ENCODE results near the gene ICAM1.
A peak's percentile ranks its signal among the peaks of the same experiment; 100 is the strongest.
"Not testable (repeated sequence)": the region's sequence is repeated elsewhere in the genome, so short reads cannot be mapped to it uniquely, and the experiment has no call there.

ICAM1 gene, protein sequence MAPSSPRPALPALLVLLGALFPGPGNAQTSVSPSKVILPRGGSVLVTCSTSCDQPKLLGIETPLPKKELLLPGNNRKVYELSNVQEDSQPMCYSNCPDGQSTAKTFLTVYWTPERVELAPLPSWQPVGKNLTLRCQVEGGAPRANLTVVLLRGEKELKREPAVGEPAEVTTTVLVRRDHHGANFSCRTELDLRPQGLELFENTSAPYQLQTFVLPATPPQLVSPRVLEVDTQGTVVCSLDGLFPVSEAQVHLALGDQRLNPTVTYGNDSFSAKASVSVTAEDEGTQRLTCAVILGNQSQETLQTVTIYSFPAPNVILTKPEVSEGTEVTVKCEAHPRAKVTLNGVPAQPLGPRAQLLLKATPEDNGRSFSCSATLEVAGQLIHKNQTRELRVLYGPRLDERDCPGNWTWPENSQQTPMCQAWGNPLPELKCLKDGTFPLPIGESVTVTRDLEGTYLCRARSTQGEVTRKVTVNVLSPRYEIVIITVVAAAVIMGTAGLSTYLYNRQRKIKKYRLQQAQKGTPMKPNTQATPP

DNA sequence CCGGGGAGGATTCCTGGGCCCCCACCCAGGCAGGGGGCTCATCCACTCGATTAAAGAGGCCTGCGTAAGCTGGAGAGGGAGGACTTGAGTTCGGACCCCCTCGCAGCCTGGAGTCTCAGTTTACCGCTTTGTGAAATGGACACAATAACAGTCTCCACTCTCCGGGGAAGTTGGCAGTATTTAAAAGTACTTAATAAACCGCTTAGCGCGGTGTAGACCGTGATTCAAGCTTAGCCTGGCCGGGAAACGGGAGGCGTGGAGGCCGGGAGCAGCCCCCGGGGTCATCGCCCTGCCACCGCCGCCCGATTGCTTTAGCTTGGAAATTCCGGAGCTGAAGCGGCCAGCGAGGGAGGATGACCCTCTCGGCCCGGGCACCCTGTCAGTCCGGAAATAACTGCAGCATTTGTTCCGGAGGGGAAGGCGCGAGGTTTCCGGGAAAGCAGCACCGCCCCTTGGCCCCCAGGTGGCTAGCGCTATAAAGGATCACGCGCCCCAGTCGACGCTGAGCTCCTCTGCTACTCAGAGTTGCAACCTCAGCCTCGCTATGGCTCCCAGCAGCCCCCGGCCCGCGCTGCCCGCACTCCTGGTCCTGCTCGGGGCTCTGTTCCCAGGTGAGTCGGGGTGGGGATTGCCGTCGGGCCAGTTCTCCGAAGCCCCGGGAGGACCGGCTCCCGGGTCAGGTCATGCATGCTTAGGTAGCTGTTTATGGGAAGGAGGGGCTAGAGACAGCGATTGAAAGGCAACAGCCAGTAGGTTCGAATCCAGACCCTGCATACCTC, at the start of gene ICAM1:
Gene ICAM1, plus strand, starts transcription at position 505 of the 779 bp plus-strand sequence. Its CDS starts 40 bp downstream, at position 545.
- DNase-seq (ENCODE audit: low spot score) = peak; percentile 78

DNA sequence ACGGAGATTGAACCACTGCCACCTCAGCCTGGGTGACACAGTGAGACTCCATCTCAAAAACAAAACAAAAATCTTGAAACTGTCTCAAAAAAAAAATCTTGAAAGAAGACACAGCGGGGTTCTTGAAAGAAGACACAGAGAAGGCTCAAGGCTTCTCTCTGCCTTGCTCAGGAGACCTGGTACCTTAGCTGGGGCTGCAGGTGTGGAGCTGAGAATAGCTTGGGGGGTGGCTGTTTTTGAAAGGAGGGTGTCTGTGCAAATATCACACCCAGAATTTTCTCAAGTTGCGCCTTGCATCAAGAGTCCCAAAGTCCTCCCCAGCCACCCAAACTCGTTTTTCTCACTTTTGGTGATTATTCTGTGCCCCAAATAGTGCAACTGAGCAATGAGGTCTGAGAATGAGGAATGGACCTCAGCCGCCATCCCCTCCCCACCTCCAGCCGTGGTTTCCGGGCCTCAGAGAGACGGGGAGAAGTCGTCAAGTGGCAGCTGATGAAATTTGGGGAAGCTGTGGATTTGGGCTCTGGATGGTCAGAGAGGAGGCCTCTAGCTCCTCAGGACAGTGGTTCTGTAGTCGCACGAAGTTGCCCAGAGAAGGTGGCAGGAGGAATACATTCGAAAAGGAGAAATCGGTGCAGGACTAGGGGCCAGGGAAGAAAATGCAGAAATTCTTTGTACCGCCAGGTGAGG, 48.6 kb upstream of the ICAM1 start:
- no peak for DNase-seq (ENCODE audit: low spot score)

DNA sequence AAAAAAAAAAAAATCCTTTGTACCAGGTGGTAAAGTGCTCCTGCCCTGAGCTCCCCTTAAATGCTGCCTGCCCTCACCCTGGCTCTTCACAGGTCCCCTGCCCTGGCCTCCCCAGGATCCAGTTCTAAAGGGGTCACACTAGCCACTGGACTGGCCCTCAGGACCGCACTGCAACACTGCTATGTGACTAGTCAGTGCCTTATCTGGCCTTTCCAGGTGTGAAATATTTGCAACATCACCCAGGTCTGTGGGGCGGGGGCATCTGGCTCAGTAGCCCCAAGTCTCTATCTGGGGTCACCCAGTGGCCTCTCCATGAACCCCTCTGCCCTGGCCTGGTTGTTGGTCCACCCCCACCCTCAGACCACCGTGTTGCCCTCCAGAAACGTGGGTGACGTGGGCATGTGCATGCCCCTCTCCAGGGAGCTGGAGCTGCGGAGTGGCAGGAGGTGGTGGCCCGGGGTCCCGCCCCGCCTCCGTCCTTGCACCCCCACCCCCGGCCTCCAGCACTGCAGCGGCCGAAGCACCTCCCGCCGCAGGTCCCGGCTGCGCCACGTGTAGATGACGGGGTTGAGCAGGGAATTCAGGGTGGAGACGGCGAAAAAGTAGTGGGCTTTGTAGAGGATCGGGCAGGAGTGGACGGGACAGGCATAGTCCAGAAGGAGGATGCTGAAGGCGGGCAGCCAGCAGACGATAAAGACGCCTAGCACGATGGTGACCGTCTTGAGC, 47.3 kb upstream of the ICAM1 start:
- no peak for DNase-seq (ENCODE audit: low spot score)

DNA sequence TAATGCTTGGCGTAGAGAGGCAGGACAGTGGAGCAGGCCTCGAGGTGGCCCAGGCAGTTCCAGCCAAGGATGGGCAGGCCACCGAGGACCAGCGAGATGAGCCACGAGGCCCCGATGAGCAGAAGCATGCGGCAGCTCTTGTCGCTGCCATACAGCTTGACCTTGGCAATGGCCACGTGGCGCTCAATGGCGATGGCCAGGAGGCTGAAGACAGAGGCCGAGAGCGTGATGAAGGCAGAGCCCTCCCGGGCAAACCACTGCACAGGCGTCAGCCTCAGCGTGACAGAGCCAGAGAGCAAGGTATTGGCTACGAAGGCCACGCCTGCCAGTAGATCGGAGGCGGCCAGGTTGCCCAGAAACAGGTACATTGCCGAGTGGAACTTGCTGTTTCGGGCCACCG, 46.6 kb upstream of the ICAM1 start:
- no peak for DNase-seq (ENCODE audit: low spot score)

DNA sequence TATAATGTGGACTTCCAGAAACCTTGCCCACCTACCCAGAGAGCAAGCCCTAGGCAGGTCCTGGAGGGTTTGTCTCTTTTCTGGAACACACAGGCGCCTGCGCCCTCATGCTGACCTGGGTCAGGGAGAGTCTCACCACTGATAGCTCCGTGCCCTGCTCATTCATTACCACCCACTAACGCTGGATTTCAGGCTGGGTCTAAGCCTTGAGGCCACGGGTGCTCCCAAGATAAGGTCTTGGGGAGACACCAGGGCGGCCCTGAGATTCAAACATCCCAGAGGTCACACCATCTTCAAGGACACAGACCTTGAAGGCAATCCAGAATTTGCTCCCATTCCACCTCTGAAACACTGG, 44.9 kb upstream of the ICAM1 start:
- DNase-seq (ENCODE audit: low spot score) = no peak

DNA sequence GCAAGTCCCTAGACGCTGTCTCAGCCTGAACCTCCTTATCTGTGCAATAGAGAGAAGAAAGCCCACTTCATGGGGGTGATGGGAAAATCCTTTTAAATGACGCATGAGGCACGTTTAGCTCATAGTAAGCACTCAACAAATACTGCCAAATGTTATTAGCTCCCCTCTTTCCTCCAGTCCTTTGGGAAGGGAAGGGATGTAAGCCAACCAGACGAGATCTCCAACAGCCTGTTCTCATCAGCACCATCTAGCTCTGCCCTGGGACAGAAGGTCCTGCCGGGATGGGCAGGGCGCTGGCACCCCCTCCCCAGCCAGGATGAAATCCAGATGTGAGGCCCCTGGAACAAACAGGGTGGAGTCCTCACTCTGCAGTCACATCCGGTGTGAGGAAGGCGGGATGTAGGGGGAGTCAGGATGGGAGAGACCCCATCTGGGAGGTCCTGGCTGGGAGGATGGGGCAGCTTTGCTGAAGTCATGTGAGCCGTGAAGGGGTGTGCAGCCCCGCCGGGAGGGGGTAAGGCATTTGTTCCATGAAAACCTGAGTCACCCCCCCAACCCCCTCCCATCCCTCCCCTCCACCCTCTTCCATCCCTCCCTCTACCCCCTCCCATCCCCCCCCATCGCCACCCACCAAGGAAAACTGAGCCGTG, 44.4 kb upstream of the ICAM1 start:
- peak; percentile 80 for DNase-seq (ENCODE audit: low spot score)

DNA sequence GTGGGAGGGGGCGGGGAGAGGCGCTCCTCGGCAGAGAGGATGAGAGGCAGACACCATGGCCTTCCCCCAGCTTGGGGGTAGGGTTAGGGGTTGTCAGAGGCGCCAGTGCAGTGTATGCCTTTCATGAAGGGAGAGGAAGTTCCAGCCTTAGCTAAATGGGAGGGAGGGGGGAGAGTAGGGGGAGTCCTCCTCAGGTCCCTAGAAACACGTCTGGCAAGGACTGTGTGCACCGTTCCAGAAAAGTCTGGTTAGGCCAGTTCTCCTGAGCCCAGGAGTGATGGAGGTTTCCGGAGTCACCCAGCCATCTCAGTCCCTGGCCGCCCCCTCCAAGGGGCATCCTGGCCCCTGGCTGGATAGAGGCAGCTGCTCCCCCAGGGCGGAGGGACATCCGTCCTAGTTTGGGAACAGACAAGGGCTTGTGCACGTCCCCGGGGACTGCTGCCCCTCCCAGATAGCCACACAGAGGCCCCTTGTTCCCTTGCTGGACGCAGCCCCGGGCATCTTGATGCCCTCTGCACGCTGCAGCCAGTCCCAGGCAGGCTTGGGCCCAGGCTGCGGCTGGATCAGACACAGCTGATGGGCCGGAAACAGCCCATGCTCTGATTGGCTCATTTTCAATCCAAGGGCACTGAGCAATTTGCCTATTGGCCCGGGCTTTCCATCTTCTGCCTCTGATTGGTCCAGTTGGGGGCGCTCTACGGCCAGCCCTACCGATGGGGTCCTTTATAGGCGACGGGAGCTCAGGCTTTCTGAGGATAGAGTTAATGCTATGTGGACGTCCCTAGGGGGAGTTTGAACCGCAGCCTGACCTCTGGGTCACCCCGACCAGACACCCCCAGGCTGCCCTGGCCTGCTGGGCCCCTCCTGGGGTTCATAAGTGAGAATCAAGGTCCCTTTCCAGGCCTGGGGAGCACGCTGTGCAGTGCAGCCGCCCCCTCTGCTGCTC, 43.6 kb upstream of the ICAM1 start:
- DNase-seq (ENCODE audit: low spot score) = peak; percentile 45

DNA sequence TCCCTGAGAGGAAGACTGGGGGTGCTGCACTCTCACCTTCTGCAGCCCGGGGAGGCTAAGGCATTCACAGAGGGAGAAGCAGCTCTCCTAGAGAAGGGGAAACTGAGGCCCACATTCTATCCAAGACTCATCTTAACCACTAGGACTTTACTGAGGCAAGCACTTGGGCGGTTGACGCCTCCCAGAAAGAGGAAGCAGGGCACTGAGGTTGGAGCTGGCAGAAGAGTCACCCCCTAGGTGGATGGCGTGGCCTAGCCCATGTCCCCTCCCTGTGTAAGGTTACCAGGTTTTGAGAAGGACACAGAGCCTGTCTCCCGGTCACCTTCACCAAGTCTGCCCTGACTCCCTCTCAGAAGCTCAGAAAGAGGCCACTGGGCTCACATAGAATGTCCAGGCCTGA, 42.5 kb upstream of the ICAM1 start:
- DNase-seq (ENCODE audit: low spot score) = no peak

DNA sequence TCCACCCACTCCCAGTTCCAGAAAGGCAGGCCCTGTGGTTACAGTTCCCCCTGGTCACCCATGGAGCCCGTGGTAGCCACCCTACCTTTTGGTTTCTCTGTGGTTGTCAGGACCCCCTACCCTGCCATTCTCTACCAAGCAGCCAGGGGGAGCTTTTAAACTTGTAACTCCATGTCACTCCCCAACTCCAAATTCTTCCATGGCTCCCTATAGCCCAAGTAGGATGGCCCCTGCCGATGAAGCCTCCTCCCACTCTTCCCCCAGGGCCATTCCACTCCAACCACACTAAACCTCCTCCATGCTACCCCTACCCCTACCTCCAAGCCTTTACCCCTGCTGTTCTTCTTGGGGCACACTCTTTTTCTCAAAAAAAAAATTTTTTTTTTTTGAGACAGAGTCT, 42.0 kb upstream of the ICAM1 start:
- peak; percentile 67 for DNase-seq (ENCODE audit: low spot score)

DNA sequence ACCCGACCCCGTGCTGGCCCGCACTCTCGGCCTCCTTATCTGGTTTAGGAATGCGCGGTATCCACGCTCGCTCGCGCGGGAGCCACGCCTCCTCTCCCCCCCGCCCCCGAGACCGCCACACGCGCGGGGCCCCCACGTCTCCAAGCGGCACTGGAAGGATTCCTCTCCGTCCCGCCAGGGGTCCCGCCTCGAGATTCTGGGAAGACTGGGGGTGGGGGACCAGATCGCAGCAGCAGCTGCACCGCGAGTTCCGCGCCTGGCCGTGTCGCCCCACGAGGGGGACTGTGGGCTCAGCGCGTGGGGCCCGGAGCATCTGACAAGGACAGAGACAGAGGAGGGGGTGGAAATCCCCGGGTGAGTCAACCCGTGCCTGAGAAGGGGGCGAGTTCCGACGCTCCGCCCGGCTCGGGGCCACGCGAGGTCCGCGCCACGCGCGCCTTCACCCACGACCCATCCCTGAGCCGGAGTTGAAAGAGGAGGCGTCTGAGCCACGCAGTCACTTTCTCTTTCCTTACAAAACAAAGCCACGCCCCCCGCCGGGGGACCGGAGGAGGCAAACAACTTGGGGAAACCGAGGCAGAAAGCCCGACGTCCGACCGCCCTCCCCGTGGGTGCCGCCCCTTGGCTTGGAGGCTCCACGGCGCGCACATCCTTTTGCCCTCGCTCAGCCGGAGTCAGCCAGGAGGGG, 40.6 kb upstream of the ICAM1 start:
- peak; percentile 85 for DNase-seq (ENCODE audit: low spot score)

DNA sequence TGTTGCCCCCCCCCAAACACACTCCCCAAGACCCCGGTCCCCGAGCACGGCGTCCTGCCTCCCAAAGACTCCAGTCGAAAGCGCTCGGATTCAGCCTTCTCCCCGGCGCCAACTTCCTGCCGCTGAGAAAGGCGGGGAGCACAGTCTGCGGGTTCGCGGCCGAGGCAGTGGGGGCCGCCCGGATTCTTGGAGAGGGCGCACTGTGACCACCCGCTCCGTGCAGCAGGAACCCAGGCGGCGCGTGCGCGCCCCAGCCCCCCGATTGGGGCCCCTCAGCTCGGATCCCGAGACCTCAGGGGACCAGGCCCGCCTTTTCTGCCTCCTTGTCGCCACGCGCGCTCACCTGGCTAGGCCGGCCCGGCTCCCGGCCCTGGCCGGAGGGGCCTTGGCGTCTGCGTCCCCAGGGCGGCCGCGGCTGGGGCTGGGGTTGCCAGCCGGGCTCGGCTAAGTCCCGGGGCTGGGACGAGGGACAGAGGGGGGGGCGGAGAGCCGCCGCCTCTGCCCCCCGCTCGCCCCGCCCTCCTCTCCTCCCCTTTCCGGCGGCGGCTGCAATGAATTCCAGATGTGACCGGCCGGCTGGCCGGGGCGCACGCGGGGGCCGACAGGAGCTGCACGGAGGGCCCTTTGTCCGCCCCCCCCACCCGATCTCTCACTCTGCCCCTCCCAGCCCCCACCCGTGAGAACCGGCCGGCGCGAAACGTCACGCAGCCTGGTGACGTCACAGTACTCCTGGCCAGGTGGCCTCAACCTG, 39.9 kb upstream of the ICAM1 start, which contains the start of gene S1PR2:
Gene S1PR2, minus strand, starts transcription at position 471 of the 751 bp plus-strand sequence. CDS start 6,426 bp downstream, outside the sequence.
- peak; percentile 96 for DNase-seq (ENCODE audit: low spot score)

DNA sequence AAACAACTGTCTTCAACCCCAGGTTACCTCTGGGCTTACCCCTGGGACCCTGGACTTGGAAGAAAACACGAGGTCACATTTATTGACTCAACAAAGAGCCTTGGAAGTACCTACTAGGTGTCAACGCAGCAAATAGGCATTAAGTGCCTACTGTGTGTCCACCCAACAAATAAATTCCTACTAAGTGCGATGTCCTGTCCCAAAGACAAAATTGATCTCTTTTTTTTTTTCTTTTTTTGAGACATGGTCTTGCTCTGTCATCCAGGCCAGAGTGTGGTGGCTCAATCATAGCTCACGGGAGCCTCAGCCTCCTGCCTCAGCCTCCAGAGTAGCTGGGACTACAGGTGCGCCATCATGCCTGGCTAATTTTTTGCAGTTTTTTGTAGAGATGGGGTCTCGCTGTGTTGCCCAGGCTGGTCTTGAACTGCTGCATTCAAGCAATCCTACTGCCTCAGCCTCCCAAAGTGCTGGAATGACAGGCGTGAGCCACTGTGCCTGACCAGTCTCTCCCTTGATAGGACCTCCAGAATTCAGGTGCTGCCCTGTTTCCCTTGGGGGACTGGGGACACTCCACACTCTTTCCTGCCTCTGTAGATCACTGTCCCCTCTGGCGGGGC, 39.2 kb upstream of the ICAM1 start:
- no peak for DNase-seq (ENCODE audit: low spot score)

DNA sequence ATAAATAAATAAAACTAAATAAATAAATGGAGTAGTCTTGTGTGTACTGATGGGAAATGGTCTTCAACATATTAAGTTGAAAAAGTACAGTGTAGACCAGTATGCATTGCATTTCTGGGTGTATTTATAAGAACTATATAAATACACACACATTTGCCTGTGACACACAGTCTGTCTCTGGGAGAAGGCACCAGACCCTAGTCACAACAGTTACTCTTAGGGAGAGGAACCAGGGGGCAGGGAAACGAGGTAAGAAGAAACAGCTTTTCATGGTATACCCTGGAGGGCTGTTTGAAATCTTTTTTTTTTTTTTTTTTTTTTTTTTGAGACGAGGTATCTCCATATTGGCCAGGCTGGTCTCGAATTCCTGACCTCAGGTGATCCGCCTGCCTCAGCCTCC, 37.0 kb upstream of the ICAM1 start:
- no peak for DNase-seq (ENCODE audit: low spot score)

DNA sequence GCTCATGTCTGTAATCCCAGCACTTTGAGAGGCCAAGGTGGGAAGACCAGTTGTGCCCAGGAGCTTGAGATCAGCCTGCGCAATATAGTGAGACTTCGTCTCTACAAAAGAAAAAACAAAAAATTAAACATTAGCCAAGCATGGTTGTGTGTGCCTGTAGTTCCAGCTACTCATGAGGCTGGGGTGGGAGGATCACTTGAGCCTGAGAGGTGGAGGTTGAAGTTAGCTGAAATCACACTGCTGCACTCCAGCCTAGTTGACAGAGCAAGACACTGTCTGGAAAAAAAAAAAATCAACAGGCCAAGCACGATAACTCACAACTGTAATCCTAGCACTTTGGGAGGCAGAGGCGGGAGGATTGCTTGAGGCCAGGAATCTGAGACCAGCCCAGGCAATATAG, 35.9 kb upstream of the ICAM1 start:
- DNase-seq (ENCODE audit: low spot score) = no peak

DNA sequence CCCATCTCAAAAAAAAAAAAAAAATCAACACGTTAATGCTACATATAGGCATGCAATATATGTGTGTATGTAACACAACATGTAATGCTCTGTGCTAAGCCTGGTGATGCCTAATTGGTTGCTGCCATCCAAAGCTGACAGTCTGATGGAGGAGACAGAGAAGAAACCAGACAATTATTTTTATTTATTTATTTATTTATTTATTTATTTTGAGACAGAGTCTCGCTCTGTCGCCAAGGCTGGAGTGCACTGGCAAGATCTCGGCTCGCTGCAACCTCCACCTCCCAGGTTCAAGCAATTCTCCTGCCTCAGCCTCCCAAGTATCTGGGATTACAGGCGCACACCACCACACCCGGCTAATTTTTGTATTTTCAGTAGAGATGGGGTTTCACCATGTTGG, 35.5 kb upstream of the ICAM1 start:
- not testable (repeated sequence) for DNase-seq (ENCODE audit: low spot score)

DNA sequence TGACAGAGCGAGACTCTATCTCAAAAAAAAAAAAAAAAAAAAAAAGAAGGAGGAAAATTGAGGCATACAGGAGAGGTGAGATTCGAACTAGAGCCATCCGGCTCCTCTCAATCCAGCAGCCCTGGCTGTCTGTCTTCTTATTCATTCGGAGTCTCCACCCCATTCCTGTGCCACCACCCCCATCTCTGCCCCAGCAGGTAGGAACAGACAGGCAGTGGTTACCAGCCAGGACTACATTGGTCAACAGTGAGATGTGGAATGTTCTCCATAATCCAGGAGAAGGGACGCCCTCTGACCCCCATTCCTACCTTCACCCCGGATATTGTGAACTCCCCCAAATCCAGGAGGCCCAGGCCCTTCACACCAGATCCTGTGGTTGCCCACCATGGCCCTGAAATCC, 33.2 kb upstream of the ICAM1 start:
- no peak for DNase-seq (ENCODE audit: low spot score)

DNA sequence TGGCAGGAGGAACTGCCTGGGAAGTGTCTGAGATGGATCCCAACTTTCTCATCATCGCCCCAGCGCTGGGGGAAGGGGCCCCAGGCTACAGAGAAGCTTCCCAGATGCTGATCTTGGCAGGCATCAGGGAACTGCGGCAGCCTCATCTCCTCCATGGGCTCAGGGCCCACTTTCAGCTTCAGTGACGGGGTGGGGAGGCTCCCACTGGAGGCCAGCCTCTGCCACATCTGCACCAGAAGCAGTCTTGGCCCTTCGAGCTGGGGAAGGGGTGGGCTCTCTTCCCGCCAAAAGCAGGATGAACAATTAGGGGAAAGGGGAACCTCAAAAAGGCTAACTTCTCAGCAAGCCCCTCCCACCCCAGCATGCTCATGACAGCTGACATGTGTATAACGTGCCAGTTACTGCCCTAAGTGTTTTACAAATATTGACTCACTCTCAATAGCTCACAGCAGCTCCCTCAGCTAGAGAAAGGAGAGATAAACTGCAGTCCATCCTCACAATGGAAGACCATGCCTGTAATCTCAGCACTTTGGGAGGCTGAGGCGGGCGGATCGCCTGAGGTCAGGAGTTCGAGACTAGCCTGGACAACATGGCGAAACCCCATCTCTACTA, 32.6 kb upstream of the ICAM1 start:
- DNase-seq (ENCODE audit: low spot score) = peak; percentile 79
